Smooth muscle cell (in vitro differentiated cells): ENCODE measurements around the gene IGFBP5. TPM values are rescaled to one million over a fixed set of nuclear protein-coding genes. Genes with fewer than 3 reads are reported as not detected.

Experiments used
- DNase-seq: peaks from one replicate; lab custom pipeline; 2025; ENCODE audit not compliant: unreplicated experiment; lab: John Stamatoyannopoulos, UW
- H2AFZ ChIP-seq: fragments of 200-600 bp; sonication (generic); 2 replicates; pipeline ENCODE4 v1.6.0; 2016; ENCODE audit warnings: antibody characterized with exemption, low read depth, mild to moderate bottlenecking
- H3F3A ChIP-seq: fragments of 200-600 bp; sonication (generic); 2 replicates; pipeline ENCODE4 v1.6.0; 2017; ENCODE audit warnings: antibody characterized with exemption, low read depth
- H3K27ac ChIP-seq: fragments of 200-600 bp; sonication (generic); 2 replicates; pipeline ENCODE4 v1.5.1; 2016; ENCODE audit warnings: low read depth, mild to moderate bottlenecking
- H3K27me3 ChIP-seq: fragments of 200-600 bp; sonication (generic); 2 replicates; pipeline ENCODE4 v1.6.1; 2016; ENCODE audit warnings: low read depth, mild to moderate bottlenecking
- H3K36me3 ChIP-seq: fragments of 200-600 bp; sonication (generic); 2 replicates; pipeline ENCODE4 v1.5.1; 2016; ENCODE audit warnings: low read depth
- H3K4me1 ChIP-seq: fragments of 200-600 bp; sonication (generic); 2 replicates; pipeline ENCODE4 v1.5.1; 2016; ENCODE audit warnings: low read depth
- H3K4me2 ChIP-seq: fragments of 200-600 bp; sonication (generic); 2 replicates; pipeline ENCODE4 v1.6.0; 2016; ENCODE audit warnings: mild to moderate bottlenecking
- H3K4me3 ChIP-seq: fragments of 200-600 bp; sonication (generic); 2 replicates; pipeline ENCODE4 v1.5.1; 2016; ENCODE audit warnings: mild to moderate bottlenecking
- H3K79me2 ChIP-seq: fragments of 200-600 bp; sonication (generic); 2 replicates; pipeline ENCODE4 v1.6.0; 2016; ENCODE audit warnings: low read depth, mild to moderate bottlenecking
- H3K9ac ChIP-seq: fragments of 200-600 bp; sonication (generic); 2 replicates; pipeline ENCODE4 v1.6.0; 2016; ENCODE audit warnings: low read depth
- H3K9me3 ChIP-seq: fragments of 200-600 bp; sonication (generic); replicated peaks from 2 replicates; pipeline ENCODE4 v1.5.1; 2016; ENCODE audit warnings: low read depth
- H4K20me1 ChIP-seq: fragments of 200-600 bp; sonication (generic); 2 replicates; pipeline ENCODE4 v1.6.0; 2016; ENCODE audit warnings: low read depth
- CTCF ChIP-seq: fragments of 200-600 bp; sonication (generic); IDR thresholded peaks from 2 replicates; pipeline ENCODE4 v1.5.1; 2017; ENCODE audit warnings: borderline replicate concordance, mild to moderate bottlenecking, antibody characterized with exemption; ENCODE audit not compliant: insufficient read depth, poor library complexity, severe bottlenecking
- WGBS: methylation state at CpG from one replicate; pipeline ENCODE4 v1.1.7; 2016; ENCODE audit warnings: low lambda C conversion rate; 5-methylcytosine and 5-hydroxymethylcytosine counted together
- polyA plus RNA-seq: library from polyadenylated mRNA; unstranded; fragments of >200 nt; fragmentation: Nextera tagmentation; extraction: Ambion mirVana; gene quantifications from 2 replicates; pipeline ENCODE4 v1.2.1, GENCODE V29; 2016
- total RNA-seq: library from RNA; depleted of rRNA; stranded (reverse); fragments of >200 nt; gene quantifications from 2 replicates; pipeline ENCODE4 v1.2.3, GENCODE V29; 2014

Gene IGFBP5
- total and polyA plus RNA-seq, 2 experiments from 2014 or later, result 381 to 787 TPM

DNA sequence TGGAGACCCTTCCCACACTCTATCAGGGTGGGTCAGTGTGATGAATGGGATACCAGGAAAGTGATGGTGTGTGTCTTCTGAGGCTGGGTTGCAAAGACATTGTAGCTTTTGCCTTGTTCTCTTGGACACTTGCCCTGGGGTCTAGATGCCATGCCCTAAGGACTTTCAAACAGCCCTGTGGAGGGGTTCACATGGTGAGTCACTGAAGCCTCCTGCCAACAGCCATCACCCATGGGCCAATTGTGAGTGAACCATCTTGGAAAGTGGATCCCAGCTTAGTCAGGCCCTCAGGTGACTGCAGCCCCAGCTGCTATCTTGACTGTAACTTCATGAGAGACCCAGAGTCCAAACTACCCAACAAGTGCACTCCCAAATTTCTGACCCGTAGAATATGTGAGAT lies 25.8 kb upstream of the IGFBP5 start:
- no peak overlapping the region for H3K4me3 ChIP-seq
- TF ChIP-seq CTCF, result no peak
- H3F3A ChIP-seq, result no peaks in the 10 kb centered on the region
- no peak overlapping the region for H3K4me2 ChIP-seq
- H2AFZ ChIP-seq, result no peak overlapping the region
- H3K9me3 ChIP-seq, result no peaks in the 10 kb centered on the region
- no peaks in the 10 kb centered on the region for H3K79me2 ChIP-seq
- H3K27ac ChIP-seq, result no peak overlapping the region
- H4K20me1 ChIP-seq, result no peaks in the 10 kb centered on the region
- no peak overlapping the region for H3K9ac ChIP-seq
- H3K4me1 ChIP-seq, result peaks cover 3% of the 10 kb centered on the region
- no peaks in the 10 kb centered on the region for H3K27me3 ChIP-seq
- H3K36me3 ChIP-seq, result no peaks in the 10 kb centered on the region
- WGBS, result 93% methylated on average over 1 of the region's 1 CpG
- no peak for DNase-seq

GRCh38 chr2:216720722-216721121 lies 25.4 kb upstream of the IGFBP5 start:
- 96% methylated on average over 4 of the region's 4 CpGs for WGBS
- TF ChIP-seq CTCF, result no peak
- H3K4me1 ChIP-seq, result peaks cover 3% of the 10 kb centered on the region
- no peaks in the 10 kb centered on the region for H3K36me3 ChIP-seq
- H3K27ac ChIP-seq, result no peak overlapping the region
- H2AFZ ChIP-seq, result no peak overlapping the region
- no peaks in the 10 kb centered on the region for H3K27me3 ChIP-seq
- H3K9ac ChIP-seq, result no peak overlapping the region
- no peak overlapping the region for H3K4me2 ChIP-seq
- H3F3A ChIP-seq, result no peaks in the 10 kb centered on the region
- H3K4me3 ChIP-seq, result no peak overlapping the region
- H3K79me2 ChIP-seq, result no peaks in the 10 kb centered on the region
- H3K9me3 ChIP-seq, result no peaks in the 10 kb centered on the region
- DNase-seq, result no peak
- H4K20me1 ChIP-seq, result no peaks in the 10 kb centered on the region

- no peak overlapping the region for H3K4me3 ChIP-seq
- H3K4me2 ChIP-seq, result no peak overlapping the region
- no peaks in the 10 kb centered on the region for H3K79me2 ChIP-seq
- no peaks in the 10 kb centered on the region for H4K20me1 ChIP-seq
- no peak for DNase-seq
- H3K9ac ChIP-seq, result no peak overlapping the region
- no peak for TF ChIP-seq CTCF
- no peaks in the 10 kb centered on the region for H3K36me3 ChIP-seq
- H3F3A ChIP-seq, result no peaks in the 10 kb centered on the region
- 99% methylated on average over 8 of the region's 8 CpGs for WGBS
- no peak overlapping the region for H2AFZ ChIP-seq
- H3K27me3 ChIP-seq, result no peaks in the 10 kb centered on the region
- H3K4me1 ChIP-seq, result peaks cover 3% of the 10 kb centered on the region
- no peak overlapping the region for H3K27ac ChIP-seq
- H3K9me3 ChIP-seq, result no peaks in the 10 kb centered on the region
These were observed 22.7 kb upstream of the IGFBP5 start for GRCh38 chr2:216717907-216718615.

DNA sequence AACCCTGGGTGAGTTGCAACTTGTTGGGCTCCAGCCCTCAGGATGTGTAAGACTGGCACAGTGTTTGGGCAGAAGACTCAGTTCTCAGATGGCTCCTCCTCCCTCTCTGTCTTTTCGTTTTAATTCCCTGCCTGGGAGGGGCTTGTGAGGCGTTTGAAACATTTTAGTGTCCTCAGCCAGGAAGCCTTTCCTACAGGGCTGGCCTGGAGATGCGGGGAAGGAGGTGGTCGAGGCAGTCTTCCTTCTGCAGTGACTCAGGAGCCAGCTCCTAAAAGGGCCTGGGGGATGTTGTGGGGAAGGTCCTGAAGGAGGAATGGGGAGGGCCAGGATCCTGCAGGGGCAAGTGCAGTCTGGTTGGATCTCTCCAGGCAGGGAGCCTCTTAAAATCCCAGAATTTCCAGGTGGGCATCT lies 22.1 kb upstream of the IGFBP5 start:
- Histone ChIP-seq H3K27me3 (no peaks in the 10 kb centered on the region), H3K36me3 (no peaks in the 10 kb centered on the region), H3K9ac (no peak overlapping the region), H3K4me2 (no peak overlapping the region), H4K20me1 (no peaks in the 10 kb centered on the region), H3F3A (no peaks in the 10 kb centered on the region), H2AFZ (no peak overlapping the region), H3K9me3 (no peaks in the 10 kb centered on the region), H3K79me2 (no peaks in the 10 kb centered on the region), H3K27ac (no peak overlapping the region), H3K4me3 (no peak overlapping the region), H3K4me1 (peaks cover 3% of the 10 kb centered on the region)
- DNase-seq, result no peak
- no peak for TF ChIP-seq CTCF
- 41% methylated on average over 4 of the region's 4 CpGs for WGBS
